SW480 (cell line): ENCODE results near the gene SV2A.
"Not testable (repeated sequence)": the region's sequence is repeated elsewhere in the genome, so short reads cannot be mapped to it uniquely, and the experiment has no call there.

Source experiments
- DNase-seq: peaks from one replicate; pipeline ENCODE4 v3.0.0-alpha.2; 2016; ENCODE audit warnings: low spot score

Gene SV2A

DNA sequence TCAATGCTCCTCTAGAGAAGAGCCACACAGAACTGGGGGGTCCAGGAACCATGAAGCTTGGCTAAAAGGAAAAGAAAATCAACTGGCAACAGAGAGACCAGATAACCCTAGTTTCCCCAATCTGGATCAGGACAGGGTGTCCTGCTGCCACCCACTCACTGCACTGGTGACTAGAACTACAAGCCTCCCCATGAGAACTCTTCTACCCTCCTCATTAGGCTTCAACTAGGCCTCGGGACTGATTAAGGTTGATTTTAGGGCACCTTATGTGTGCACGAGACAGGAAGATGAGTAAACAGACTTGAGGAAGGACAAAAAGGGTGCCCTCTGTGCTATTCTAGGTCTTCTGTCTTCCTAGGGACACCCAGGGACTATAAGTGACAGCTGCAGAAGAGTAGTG is 12.2 kb upstream of the SV2A start:
- no peak for DNase-seq

GRCh38 chr1:149928401-149928724 is 10.7 kb upstream of the SV2A start:
- DNase-seq: no peak

DNA sequence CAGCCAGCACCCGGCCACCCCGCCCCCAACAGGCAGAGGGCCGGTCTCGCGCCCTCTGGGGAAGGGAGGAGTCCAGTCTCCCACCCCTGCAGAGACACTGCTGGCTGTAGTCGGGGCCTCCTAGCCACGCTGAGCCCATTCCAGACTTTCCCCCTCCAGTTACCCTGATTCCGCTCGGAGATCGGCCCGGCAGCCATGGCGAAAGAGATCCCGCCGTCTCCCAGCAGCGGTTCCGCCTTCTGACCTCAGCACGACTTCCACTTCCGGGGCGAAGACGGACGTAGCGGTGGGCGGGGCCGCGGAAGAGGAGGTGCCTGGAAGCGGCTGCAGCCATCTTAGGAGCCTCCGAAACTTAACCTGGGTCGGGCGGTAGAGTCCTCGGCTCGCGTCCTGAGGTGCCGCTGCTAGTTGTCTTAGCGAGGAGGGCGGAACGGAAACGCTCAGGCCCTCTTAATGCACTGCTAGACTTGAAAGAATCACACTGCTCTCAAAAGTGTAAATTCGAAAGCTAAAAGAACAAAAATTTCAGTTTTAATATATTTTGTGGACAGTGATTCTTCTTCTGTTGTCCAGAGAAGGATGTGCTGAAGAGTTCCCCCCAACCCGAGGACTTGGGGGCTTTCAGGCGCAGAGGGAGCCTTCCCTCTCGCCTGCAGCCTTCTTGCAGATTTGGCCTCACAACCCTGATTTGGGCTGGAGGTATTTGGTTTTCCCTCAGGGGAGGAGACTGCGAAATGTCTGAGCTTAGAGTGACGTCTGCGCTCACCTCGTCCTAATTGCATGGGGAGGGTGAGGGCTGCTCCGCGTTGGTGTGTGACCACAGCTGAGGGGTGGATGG is 10.1 kb upstream of the SV2A start, which contains the start of gene SF3B4:
TSS of gene SF3B4 (minus strand) at position 241 of the 838 bp plus-strand sequence. CDS start at position 197, 44 bp downstream.
- peak; percentile 94 for DNase-seq

GRCh38 chr1:149927056-149927562 is 9.5 kb upstream of the SV2A start:
- DNase-seq: no peak

GRCh38 chr1:149926296-149926695 is 8.7 kb upstream of the SV2A start:
- DNase-seq: no peak

GRCh38 chr1:149925751-149926150 is 8.1 kb upstream of the SV2A start:
- DNase-seq: no peak

DNA sequence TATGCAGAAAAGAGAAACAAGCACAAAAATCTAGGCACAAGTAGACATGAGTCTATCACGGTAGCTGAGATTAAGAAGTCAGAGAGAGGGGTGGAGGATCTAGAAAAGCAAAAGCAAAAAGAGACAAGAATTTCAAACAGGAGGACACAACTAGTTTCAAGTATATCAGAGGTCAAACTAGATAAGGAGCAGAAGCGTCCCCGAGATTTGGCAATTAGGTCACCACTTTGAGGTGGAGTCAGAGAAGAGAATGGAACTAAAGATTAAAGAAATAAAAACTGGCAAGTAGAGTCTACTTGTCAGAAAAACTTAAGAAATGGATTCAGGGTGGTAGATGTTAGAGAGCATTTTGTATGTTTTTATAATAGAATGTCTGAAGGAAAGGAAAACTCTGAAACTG is 7.7 kb upstream of the SV2A start:
- no peak for DNase-seq

DNA sequence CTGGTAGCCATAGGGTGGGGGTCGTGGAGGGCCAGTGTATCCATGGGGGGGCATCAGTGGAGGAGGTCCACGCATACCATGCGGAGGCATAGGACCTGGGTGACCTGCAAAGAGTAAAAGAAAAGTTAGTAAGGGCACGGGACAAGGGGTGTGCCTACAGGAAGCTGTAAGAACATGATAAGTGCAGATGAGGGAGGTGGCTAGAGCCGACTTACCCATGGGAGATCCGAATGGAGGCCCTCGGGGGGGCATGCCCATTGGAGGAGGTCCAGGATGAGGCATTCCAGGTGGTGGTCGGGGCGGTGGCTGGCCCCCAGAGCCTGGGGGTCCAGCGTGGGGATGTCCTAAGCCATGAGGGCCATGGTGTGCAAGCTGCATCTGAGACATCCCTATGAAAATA is 6.0 kb upstream of the SV2A start:
- no peak for DNase-seq

GRCh38 chr1:149916898-149917252 is 769 bp downstream of the SV2A start:
- DNase-seq: no peak

GRCh38 chr1:149916193-149916897 is 1.3 kb downstream of the SV2A start:
- no peak for DNase-seq

GRCh38 chr1:149915429-149916192 is 2.0 kb downstream of the SV2A start:
- no peak for DNase-seq

DNA sequence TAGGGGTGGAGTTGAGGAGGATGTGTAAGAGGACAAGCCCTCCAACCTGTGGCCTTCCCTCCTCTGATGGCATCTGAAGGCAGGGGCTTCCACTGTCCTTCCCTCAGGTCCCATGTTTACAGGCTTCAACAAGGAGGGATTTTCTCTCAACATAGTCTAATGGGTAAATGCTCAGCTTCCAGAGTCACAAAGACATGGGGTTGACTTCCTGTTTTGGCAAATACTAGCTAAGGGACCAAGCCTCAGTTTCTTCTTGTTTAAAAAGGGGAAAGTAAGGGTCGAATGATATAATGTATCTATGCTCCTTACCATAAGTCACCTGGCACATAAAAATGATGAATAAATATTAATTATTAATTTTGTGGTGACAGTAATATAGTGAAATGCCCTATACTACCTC is 3.1 kb downstream of the SV2A start:
- no peak for DNase-seq

- DNase-seq: no peak
Measured at GRCh38 chr1:149906570-149907075, 11.0 kb downstream of the SV2A start.

GRCh38 chr1:149903836-149904491 is 13.7 kb downstream of the SV2A start:
- no peak for DNase-seq

- peak; percentile 89 for DNase-seq
Measured at GRCh38 chr1:149899460-149900284, 18.0 kb downstream of the SV2A start, which contains the start of gene BOLA1. Gene BOLA1, plus strand, starts transcription at chr1:149899568. Its CDS starts 492 bp downstream, at chr1:149900060.

GRCh38 chr1:149896575-149896974 is 21.1 kb downstream of the SV2A start:
- no peak for DNase-seq

DNA sequence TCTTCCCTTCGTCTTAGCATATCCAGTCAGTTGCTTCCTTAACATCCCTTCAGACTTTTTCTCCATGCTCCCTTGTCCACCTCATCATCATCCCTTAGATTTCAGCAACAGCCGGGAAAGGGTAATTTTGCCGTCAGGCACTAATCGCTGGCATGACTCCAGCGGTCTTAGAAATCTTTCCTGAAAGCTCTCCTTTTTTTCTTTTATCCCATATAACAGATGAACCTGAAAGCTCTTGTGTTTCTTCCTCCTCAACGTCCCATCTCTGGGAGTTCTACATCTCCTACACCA is 28.7 kb downstream of the SV2A start:
- no peak for DNase-seq

DNA sequence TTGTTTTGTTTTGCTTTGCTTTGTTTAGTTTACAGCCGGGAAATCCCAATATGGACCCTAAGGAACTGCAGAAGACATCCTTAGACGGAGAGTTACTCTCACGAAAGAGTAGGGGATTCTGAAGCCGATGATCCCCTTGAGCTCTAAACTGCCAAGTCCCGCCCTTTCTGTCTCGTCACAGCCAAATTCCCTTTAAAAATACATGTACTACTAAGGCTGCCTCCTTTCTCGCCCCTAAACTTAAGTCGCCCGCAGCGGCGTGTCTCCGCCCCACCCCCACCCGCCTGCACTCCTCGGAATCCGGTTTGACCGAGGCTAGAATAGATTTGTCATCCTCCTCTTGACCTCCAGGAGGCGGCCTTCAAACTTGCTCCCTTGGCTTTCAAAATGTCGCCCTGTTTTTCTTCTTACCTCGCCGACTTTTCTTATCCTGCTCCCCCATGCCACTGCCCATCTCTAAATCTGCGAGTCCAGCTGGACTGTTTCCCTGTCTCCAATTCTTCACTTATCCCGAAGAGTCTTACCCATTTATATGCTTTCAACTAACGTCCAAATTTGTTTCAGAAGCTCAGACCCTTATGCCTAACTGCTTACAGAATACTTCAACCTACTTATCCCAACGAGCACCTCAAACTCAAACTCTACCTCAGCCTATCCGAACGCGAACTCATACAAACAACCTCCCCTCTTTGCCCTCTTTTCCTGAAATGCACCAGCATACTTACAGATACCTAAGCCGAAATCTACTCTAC is 29.2 kb downstream of the SV2A start:
- DNase-seq: peak; percentile 82

DNA sequence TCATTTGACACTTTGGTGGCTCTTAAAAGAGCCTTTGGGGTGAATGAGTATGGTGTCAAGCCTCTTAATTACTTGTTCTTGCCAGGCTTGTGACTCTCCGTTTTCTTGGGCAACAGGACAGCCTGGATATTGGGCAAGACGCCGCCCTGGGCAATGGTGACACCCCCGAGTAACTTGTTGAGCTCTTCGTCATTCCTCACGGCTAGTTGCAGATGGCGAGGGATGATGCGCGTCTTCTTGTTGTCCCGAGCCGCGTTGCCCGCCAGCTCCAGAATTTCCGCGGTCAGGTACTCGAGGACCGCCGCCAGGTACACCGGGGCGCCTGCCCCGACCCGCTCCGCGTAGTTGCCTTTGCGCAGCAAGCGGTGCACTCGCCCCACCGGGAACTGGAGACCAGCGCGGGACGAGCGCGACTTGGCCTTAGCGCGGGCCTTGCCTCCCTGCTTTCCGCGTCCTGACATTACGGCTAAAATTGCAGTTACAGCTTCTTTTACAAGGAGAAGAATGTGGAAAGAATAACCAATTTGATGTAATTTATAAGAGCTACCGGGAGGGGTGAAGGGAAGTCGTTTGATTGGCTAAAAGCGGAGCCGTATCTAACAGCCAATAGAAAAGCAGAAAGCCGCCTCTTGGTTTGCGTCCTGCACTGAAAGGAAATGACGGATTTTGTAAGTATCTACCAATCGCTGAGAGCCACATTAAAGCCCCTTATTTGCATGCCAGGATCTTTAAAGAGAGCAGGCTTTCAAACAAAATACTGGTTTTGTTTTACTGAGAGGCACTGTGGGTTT is 30.0 kb downstream of the SV2A start:
- peak; percentile 99 for DNase-seq

DNA sequence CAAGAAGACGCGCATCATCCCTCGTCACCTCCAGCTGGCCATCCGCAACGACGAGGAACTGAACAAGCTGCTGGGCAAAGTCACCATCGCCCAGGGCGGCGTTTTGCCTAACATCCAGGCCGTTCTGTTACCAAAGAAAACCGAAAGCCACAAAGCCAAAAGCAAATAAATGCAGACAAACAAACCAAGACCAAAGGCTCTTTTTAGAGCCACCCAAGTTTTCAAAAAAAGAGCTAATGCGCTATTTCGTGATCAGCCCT is 30.5 kb downstream of the SV2A start:
- DNase-seq: not testable (repeated sequence)
